Raji (cell line): ENCODE data around the gene GSG1L.

Experiments
- POLR2A ChIP-seq: IDR thresholded peaks from 2 replicates; pipeline ENCODE4 v1.6.1; 2011; ENCODE audit warnings: low read depth, low read length, control low read depth; ENCODE audit not compliant: insufficient read depth

The GSG1L gene

DNA sequence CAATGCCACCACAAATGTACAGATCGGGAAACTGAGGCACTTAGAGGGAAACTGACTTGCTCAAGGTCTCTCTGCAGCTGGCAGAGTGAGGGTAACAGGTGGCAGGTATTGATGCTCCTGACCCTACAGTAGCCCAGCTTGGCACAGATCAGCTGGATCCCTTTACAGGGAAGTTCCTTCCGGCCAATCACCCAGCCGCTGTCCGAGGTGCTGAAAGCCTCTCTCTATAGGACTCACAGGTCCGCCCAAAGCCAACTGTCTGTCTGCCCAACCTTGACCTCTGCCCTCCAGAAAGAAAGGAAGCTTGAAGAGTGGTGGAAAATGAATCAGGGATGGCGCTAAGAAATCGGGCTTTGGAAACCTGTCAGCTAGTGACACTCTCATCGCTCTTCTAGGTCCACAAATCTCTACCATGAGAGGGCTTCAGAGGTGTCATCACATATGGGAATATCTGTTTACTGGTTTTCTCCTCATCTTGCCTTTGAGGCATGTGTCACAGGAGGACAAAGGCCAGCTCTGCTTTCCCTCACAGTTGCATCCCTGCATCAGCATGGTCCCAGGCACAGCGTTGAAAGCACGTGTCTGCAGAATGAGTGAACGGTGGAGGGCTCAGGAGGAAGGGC, 267.4 kb downstream of the GSG1L start:
- no peak for TF ChIP-seq POLR2A

GRCh38 chr16:27793249-27793622, 270.3 kb downstream of the GSG1L start:
- no peak for TF ChIP-seq POLR2A

- TF ChIP-seq POLR2A = no peak
Observed at GRCh38 chr16:27792486-27793248, 270.8 kb downstream of the GSG1L start.

- TF ChIP-seq POLR2A = no peak
Observed at GRCh38 chr16:27791404-27791719, 272.2 kb downstream of the GSG1L start.

DNA sequence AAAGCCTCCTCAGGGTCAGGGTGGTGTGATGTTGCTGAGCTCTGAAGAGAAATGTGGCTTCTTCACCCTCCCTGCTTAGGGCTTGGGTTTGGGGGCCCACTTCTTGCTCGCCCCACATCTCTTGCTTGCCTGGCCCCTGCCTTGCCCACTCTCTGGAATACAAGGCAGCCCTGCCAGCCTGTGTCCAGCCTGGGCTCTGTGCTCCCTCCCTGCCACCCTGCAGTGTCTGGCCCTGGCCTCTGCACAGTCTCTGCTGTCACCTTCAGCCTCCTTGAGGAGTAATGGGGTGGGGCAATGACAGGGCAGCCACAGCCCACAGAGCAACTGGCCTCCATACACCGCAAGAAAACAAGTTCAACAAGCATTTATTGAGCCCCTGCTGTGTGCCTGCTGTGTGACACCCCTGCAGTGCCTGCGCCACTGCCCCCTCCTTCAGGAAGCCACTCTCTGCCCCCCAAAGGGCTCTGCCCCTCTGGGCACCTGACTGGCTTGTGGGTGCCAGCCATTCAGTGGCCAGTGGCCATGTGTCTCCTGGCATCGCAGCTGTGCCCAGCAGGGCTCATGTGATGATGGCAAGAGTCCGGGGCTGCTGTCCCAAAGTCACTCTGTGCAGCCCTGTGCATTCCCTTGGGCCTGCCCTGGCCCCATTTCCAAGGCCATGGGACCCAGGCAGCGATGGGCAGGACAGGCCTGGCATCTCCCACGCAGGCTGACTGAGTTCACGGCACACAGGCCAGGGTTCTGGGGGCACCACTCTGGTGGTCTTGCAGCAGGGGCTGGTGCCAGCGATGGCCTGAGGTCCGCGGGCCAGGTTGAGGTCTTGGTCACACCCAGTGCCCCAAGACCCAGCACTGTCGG, 272.7 kb downstream of the GSG1L start:
- TF ChIP-seq POLR2A = no peak

- no peak for TF ChIP-seq POLR2A
Observed at GRCh38 chr16:27789595-27790241, 273.8 kb downstream of the GSG1L start.

DNA sequence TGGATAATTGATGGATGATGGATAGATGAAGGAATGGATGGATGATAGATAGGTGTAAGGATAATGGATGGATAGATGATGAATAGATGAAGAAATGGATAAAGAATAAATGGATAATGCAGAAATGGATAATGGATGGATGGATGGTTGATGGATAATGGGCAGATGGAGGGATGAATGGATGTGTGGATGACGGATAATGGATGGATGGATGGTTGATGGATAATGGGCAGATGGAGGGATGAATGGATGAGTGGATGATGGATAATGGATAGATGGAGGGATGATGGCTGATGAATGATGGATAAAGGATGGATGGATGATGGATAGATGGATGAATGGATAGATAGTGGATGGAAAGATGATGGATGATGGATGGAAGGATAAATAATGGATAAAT, 274.4 kb downstream of the GSG1L start:
- no peak for TF ChIP-seq POLR2A

DNA sequence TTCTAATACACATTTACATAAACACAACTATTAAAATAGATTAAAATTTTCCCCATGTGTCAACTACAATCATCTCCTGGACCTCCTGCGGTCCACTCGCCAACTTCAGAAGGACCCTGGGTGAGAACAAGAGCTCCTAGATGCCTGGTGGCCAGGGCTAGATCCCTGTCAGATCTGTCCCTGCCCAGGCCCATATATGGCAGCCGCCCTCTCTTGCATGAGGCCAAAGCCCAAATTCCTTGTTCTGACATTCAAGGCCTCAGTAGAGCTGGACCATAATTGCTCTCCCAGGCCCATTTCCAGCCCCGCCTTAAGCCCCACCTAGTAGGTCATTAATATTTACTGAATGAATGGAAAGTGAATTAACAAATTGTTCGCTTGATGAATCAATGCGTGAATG, 275.8 kb downstream of the GSG1L start:
- no peak for TF ChIP-seq POLR2A

GRCh38 chr16:27786923-27787625, 276.4 kb downstream of the GSG1L start:
- TF ChIP-seq POLR2A = no peak

DNA sequence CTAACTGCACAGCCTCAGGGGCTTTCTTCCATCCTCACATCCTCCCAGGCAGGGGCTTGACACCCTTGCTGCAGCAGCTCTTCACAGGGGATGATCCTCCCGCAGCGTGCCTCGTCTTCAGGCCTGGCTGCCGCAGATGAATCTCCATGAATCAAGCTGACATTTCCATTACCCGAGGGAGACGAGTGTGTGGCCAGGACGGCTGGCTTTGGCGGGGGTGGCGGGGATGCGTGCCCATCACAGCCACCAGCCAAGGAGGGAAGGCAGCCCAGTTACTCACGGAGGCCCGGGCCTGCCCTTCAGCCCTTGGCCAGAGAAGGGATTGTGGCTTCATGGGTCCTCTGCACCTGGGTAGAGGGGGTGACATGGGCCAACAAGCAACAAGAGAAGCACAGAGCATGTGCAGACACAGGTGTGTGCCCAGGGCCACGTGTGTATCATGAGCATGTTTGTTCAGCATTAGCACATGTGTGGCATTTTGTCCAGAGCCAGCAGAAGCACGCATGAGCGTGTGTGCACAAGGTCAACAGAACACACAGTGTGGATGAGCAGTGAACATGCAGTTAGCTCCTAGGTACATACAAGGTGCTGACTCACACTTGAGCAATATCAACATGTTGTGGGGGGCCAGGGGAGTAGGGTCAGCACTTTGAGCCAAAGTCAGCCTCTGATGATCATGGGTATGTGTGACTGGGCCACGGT, 277.1 kb downstream of the GSG1L start:
- TF ChIP-seq POLR2A = no peak

DNA sequence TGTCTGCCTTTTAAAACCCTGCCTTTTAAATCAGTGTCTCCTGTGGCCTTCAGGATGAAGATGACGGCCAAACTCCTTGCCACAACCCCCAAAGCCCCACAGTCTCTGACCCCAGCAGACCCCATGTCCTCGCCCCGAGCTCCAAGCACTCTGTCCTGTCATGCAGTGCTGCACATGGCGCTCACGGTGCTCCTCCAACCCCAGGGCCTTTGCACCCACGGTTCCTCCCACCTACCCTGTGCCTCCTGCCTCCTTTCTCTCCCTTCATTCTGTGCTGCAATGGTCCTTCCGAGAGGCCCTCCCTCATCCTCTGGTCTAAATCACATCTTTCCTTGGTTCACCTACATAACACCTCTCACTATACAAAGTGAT, 278.2 kb downstream of the GSG1L start:
- no peak for TF ChIP-seq POLR2A

DNA sequence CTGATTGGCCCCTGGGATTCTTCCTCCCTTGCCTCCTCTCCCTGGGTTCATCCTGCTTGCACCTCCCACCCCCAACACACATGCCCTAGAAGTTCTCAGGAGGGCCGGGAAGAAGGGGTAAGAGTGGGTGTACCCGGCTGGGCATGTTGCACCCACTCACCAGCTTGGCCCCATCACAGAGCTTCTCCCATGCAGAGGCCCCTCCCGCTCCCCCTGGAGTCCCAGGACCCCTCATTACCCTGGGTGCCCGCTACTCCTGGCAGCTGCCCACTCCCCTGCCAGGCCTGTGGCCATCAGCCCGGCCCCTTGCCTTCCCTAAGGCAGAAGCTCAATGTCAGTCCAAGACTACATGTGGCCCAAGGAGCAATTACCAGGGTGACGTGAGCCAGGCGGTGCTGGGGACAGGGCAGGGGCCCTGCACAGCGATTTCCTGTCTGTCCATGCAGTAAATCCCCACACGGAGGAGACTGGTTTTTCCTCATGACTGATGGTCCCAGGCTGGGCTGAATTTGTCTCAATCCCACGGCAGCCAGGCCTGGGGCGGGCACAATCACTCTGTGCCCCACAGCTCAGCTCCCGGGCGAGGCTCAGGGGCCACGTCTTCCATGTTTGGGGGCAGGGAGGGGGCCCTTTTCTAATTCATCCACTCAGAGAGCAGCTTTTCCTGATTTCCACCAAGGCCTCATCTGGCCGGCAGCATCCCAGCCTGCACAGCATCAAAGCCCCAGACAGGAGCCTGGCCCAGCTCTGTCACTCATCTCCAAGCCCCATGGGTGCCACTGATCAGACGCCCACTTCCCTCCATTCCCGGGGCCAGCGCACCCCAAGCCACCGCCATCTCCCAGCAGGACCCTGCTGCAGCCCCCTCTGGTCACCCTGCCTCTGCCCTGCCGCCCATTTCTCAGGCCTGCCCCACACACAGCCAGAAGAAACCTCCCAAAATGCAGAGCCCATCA, 278.9 kb downstream of the GSG1L start:
- no peak for TF ChIP-seq POLR2A
